ENCODE measurements around the gene KCNJ16.

Gene KCNJ16

DNA sequence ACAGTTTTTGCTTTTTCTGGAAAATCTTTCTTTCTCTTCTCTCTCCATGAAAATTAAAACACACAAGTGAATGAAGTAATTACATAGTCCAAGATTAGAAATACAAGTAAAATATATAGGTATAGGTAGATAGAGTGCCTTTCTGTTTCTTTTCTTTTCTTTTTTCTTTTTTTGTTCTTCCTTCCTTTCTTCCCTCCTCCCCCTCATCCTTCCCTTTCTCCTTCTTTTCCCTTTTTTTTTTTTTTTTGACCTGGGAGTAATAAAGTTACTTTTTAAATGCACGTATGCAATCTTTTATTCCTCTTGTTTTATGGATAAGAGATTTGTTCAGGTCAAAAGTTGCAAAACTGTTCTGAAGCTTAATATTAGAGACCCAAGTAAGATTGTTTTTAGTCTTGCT is 59.8 kb downstream of the KCNJ16 start:
- no peak overlapping the region for H3K4me3 ChIP-seq (ENCODE audit: low read length)
- TF ChIP-seq, protein P1, sequence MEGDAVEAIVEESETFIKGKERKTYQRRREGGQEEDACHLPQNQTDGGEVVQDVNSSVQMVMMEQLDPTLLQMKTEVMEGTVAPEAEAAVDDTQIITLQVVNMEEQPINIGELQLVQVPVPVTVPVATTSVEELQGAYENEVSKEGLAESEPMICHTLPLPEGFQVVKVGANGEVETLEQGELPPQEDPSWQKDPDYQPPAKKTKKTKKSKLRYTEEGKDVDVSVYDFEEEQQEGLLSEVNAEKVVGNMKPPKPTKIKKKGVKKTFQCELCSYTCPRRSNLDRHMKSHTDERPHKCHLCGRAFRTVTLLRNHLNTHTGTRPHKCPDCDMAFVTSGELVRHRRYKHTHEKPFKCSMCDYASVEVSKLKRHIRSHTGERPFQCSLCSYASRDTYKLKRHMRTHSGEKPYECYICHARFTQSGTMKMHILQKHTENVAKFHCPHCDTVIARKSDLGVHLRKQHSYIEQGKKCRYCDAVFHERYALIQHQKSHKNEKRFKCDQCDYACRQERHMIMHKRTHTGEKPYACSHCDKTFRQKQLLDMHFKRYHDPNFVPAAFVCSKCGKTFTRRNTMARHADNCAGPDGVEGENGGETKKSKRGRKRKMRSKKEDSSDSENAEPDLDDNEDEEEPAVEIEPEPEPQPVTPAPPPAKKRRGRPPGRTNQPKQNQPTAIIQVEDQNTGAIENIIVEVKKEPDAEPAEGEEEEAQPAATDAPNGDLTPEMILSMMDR (conservative IDR thresholded peaks at IDR 0.05; ENCODE audit: low read length), result no peak
- no peak for DNase-seq (ENCODE audit: low read depth)

DNA sequence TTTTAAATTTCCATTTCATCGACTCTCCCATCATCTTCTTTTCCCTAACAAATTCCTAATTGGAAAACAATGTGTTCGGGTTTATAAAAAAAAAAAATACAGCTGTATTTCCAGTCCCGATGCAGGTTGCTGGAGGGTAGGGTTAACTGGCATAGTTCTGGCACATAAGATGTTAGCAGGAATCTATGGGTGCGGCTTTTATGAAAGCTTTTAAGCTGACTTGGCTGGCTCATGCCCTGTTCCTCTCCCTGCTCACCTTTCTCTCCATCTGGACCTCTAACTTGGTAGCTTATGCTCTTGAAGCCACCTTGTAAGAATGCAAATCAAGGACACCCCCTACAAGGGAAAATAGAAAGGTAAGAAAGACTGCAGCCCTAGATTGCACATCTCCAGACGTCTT is 61.1 kb downstream of the KCNJ16 start:
- TF ChIP-seq, protein P1 (conservative IDR thresholded peaks at IDR 0.05; ENCODE audit: low read length), result no peak

DNA sequence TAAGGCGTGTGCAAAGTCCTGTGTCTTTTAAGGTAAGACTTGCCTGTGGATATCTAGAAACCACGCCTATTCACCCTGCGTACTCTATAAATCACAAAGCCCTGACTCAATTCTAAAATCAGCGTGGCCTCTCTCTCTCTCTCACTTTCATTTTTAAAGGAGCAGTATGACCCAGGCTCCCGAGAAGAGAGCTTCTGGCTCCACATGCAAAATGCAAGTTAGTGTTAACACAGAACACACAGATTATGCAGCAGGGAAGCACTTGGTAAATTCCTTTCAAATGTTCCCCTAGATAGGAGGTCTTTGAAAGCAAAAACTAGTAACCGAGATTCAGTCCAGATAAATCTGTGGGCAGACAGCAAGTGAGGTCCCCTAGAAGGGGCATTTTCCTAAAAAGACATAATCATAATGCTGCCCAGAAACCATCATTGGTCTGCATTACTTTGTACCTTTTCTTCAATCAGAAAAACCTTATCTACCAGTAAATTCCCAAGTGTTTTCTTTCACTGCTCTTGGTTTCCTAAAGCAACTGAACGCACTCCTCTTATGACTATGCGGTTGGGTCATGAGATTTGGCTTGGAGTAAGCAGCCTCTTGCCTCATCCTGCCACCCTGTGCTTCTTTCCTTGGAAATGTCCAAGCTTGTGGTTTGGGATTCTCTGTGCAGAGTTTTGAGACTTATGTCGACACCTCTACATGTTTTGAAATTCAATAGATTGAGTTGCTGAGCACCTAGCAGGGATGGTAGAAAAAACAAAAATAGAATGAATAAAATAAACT is 62.6 kb downstream of the KCNJ16 start:
- H3K4me3 ChIP-seq (ENCODE audit: low read length), result peak overlapping the region; percentile 52
- TF ChIP-seq, protein P1 (conservative IDR thresholded peaks at IDR 0.05; ENCODE audit: low read length), result no peak
- DNase-seq (ENCODE audit: low read depth), result peak; percentile 97

More for the DNA sequence above, 61.1 kb downstream of the KCNJ16 start:
- H3K4me3 ChIP-seq (ENCODE audit: low read length), result no peak overlapping the region
- no peak for DNase-seq (ENCODE audit: low read depth)

DNA sequence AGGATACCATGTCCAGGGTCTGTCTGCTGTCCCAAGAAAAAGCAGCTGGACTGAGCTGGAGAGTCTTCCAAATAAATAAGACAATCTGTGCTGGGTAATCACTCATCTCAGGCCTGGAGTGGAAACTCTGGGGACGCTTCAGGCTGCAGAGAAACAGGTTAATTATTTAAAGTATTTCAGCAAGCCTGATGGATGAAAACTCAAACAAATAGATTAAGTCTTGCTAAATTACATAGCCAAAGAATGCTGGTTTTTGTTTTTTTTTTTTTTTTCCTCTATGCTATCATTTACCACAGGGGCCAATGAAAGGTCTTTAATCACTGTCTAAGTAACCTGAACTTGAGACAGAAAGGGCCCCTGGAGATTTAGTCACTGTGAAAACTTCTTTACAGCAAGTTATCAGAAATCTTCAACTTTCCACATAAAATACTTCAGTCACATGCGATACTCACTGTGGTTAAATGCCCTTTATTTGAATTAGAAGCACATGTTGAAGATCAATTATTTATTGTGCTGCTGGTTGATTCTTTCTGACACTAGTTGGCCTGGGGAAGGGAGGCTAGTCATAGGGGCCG is 63.4 kb downstream of the KCNJ16 start:
- TF ChIP-seq, protein P1 (conservative IDR thresholded peaks at IDR 0.05; ENCODE audit: low read length), result no peak
- no peak overlapping the region for H3K4me3 ChIP-seq (ENCODE audit: low read length)
- peak; percentile 78 for DNase-seq (ENCODE audit: low read depth)

DNA sequence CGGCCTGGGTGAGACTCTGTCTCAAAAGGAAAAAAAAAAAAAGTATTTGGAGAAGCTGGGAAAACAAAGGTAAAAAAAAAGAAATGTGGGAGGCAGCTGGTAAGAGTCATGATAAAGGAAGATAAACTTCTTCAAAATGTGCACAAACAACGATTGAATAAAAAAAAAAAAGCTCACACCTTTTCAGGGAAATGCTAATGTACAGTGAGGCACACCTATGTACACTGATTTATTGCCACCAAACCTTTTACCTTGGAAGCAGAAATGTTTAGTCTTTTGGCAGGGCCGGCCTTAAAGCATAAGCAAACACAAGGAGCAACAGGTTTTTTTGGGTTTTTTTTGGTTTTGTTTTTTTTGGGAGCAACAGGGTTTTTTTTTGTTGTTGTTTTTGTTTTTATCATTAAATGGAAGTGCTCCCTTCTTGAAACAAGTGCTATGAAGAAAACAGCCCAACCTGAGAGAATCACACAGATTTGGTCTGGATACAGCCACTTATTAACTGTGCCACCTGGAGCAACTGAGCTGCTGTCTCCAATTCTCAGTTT is 64.5 kb downstream of the KCNJ16 start:
- H3K4me3 ChIP-seq (ENCODE audit: low read length), result no peak overlapping the region
- TF ChIP-seq, protein P1 (conservative IDR thresholded peaks at IDR 0.05; ENCODE audit: low read length), result no peak
- no peak for DNase-seq (ENCODE audit: low read depth)

DNA sequence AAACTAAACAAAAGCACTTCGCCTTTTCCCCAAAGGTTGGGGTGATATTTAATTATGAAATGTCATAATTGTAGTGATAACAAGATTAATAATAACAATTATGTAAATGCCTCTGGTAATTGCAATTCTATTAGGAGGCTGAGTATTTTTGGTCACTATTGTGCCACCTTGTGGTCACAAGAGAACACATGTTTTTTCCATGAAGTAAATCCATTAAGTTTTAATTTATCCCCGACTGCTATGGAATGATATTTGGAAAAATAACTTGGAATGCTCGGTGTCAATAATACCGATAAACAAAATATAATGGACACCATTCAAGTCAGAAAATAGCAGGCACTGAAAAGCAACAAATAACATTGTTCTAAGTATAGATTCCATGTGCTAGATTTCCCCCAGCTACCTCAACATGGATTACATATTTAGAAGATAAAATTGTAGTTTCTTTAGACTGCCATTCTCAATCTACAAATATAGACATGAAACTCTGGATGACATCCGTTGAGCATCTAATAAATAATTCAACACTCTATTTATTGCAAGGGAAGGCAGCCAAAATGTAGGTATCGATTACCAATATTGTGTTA is 69.3 kb downstream of the KCNJ16 start:
- TF ChIP-seq, protein P1 (conservative IDR thresholded peaks at IDR 0.05; ENCODE audit: low read length), result peak; percentile 71
- H3K4me3 ChIP-seq (ENCODE audit: low read length), result no peak overlapping the region
- peak; percentile 48 for DNase-seq (ENCODE audit: low read depth)
